HG03045 (cell line): ENCODE measurements around the gene EYA4.

Source experiments
- ATAC-seq: cut with Tn5 transposase; IDR thresholded peaks from one replicate; pipeline ENCODE4 v1.9.1; 2021; ENCODE audit warnings: mild to moderate bottlenecking, moderate library complexity; ENCODE audit not compliant: unreplicated experiment

EYA4 gene

DNA sequence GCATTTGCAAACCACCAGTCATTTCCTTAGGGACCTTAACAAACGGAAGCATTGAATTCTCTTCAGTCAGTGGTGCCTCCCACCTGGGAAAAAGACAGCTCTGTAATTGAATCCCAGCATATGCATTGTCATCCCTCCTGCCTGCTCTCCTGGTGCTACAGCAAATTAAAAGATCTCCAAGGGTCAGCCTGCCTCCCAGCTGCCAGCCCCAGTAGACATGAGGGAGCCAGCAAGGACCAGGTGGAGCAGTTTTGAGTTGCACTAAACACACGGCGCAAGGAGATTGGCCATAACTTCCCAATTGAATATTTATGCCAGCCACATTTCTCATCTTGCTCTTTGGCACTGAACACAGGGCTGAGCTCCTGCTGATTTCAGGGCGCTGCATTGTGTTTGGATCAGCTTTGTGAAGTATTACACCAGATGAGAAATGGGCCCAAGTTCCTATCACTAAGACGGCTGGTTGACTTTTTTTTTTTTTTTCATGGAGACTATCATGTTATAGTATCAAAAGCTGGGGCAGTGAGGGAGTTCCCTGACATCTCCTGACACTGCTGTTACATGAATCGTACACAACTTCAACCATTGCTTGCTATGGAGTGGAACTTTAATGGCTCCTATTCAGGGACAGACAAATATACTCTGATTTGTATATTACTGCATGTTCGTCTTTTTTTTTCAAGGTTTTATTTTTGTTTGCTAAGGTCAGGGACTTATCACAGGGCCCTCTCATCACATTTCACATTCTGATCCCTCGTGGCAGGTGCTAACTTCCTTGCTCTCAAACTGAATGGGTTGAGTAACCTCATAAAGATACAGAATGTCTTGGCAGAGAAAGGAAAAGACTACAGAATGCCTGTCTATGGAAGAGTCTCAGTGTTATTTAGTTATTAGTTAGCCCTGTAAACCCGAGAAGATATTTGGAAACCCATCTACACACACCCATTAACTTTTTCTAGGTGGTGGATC is 191.1 kb downstream of the EYA4 start:
- no peak for ATAC-seq

DNA sequence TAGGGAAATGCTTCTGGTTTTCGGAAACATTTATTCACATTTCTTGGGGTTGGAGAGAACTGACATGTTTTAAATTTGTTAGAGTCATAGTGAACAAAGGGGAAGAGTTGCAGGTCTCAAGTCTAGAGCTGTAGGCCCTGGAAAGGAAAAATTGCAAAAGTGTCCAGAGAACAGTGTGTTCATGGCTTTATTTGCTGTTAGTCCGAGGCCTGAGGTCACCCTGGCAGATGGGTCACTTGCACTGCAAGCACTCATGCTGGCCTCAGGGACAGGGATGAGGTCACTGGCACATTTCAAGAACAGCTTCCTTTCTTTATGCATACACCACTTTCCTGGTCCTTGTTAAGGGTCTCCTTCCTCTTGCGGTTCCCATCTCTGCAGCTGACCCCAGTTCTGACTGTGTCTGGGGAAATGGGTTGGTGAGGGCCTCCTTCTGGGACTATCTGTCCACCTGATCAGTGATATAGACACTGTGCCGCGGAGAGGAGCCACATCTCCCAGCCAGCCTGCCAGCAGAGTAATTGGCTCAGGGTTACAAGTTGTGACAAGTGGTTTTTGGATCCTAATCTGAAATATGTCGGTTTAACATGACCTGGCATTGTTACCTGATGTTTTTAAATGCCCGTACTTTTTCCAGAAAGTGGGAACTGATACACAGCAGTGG is 194.0 kb downstream of the EYA4 start:
- ATAC-seq, result no peak

DNA sequence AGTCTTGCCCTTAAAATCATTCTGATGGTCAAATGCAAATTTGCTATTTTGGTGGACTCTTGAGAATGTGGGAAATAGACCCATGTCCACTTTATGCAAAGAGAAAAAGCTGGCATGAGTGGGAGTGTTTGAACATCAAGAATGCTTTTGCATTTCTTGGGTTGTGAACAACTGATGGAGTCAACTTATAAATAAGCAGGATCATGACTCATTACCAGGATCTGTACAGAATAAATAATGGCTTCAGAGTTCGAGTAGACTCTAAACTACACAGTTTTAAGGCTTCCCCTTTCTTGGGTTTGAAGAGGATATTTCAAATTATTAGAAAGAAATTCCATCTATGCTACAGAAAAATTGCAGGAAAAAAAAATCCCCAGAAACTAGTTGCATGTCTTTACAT is 195.5 kb downstream of the EYA4 start:
- ATAC-seq, result no peak

DNA sequence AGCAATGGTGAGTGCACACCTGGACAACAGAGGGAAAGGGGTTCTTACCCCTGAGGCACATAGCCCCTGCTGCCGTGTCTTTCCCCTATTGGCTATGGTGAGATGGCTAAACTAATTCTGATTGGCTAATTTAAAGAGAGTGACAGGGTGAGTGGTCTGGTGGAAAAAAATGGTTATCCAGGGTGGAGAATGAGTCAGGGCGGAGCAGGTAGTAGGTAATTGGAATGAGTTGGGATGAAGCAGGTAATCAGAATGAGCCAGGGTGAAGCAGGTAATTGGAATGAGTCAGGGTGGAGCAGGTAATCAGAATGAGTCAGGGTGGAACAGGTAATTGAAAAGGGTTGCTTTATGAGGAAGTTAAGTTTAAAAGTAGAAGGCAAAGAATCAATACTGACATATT is 200.3 kb downstream of the EYA4 start:
- ATAC-seq, result no peak

DNA sequence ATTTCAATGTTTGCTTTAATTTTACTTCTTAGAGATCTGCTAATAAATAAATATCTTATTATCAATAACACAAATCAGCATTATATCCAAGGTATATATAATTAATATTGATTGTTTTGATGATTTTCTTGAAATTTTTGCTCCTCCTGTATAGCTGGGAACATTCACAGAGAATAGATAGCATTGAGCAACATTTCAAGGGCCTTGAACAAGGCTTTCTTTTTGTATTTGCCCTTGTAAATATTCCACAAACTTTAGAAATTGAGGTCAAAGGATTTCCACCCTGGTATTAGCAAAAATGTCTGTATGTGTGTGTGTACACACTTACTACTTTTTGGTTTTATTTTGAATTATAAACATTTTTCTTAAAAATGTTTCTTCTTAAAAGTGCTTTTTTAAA is 205.6 kb downstream of the EYA4 start:
- ATAC-seq, result no peak

DNA sequence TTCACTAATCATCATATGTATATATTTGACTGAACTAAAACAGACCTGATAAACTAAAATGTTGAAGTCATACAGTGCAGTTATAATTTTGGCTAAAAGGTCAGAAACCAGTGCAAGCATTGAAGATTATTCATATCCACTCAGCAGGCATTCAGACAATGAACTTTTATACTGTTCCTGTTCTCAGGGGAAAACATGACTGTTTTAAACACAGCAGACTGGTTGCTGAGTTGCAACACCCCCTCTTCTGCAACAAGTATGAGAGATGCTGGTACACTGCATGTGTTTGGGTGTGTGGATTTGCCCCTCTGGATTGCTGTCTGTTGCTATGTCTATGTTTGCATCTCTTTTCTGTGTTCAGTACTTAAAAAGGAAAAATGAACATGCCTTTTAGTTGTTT is 206.8 kb downstream of the EYA4 start:
- ATAC-seq, result no peak

DNA sequence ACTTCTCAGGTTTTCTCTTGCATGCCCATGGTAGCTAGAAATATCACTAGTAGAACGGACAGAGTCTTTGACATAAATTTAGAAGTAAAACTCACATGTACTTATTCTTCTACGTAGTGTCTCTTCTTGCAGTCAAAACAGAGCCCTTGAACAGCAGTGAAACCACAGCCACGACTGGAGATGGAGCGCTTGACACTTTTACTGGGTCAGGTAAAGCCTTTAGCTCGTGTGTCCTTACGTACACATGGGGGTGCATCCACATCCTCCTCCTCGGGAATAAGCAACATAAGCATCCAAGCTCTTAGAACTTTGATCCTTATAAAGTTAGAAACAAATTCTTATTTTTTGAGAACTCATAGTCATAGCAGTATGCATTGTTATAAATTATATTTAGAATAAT is 215.3 kb downstream of the EYA4 start:
- ATAC-seq, result no peak

DNA sequence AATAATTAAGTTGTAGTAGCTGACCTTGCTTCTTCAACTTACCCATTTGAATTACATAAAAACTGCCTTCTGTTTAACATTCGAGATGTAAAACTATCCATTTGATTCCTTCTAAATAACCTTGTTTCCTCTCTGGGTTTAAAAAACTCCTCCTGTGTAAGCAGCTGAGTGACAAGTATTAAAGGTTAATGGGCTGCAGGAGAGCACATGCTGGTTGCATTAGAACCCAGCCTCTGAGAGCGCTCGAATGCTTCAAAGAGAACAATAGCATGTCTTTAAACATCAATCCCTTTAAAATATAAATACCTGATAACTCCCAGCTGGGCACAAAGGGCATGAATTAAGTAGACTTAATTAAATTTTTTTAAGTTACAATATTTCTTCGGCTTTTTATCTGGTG is 215.8 kb downstream of the EYA4 start:
- ATAC-seq, result no peak

DNA sequence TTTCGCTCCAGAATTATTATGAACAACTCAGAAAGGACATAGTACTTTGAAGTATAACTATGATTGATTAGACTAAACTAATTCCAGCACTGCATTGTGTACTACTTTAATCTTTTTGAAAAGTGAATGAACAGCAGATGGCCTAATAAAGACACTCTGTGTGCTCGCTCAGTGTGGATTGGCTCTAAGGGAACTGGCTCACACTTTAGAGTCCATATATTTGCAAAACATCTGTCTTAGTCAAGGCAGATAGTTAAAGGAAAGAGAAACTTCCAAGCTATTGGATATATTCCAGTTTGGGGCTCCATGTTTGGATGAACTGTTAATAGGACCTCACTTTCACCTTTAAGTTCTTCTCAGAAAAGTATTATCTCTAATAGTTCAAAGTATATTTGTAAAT is 218.9 kb downstream of the EYA4 start:
- ATAC-seq, result no peak

DNA sequence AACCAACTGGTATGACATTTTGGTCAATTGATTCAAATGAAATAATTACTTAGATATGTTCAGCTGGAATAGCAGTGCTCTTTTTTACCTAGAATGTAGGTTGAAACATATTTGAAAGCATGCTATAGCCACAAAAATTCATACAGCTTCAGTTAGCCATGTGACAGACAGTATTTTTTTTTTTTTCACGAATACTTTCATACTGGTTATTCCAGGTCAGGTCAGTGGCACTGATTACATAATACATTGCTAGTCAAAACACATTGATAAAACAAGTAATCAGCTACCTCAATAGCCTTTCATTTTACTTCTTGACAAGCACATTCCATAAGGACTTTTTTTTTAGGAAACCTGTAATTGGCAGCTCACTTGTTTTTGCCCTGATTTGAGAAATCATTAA is 222.6 kb downstream of the EYA4 start:
- no peak for ATAC-seq

DNA sequence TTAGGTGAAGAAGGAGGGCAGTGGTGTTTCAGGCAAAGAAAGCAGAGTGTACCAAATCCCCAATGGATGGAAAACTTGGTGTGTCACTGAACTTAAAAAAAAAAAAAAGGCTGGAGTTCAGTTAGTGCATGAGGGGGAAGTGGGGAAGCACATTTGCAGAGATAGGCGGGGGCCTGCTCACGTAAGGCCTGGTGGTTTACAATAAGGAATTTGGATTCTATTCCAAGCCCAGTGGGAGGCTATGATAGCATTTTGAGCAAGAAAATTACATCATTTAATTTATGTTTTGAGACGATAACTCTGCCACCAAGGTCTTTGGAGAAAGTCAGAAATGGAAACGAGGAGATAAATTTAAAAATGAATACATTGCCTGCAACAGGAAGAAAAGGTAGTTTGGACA is 225.5 kb downstream of the EYA4 start:
- no peak for ATAC-seq

DNA sequence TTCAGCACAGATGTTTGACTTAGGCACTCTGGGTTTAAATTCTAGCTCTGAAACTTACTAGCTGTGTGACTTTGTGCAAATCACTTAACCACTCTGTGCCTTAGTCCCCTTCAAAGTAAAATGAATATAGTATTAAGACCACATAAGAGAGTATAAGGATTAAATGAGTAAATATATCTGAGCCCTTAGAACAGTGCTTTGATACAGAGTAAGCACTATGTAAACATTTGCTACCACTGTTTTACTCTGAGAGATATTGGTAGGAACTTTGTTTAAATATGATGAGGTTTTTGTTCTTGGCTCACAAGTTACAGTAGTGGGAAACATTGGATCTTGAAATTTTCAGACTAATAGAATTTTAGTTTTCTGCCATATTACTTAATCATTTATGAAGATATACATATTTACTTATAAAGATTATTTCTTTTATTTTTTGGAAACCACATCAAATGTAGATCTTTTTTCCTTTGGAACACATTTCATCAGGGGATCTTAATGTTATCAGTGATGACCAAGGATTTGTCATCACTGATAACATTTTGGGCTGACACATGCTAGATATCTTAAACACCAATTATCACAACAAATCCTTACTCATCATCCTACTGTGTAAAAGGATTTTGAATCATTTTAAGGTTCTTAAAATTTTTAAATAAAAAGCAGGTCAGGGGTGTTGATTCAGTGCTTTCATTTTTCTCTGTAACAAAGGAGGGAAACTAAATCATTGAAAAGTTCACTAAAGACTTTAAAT is 226.2 kb downstream of the EYA4 start:
- ATAC-seq, result no peak

DNA sequence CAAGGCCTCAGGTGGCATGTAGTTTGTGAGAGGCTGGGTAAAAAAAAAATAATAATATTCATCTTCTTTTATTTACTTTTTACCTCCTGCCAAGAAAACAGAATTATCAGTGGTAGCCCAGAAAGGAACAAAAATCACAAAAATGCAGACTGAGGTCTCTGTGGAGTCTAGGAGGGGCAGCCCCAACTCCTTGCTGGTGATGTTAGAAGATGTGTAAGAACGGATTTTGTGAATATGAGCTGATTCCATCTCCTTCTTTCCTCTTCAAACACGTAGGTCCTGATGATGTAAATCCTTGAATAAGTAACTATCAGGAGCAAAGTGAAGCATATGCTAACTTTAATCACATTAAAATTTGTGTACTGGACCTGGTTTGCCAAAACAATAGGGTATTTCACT is 226.8 kb downstream of the EYA4 start:
- ATAC-seq, result no peak

DNA sequence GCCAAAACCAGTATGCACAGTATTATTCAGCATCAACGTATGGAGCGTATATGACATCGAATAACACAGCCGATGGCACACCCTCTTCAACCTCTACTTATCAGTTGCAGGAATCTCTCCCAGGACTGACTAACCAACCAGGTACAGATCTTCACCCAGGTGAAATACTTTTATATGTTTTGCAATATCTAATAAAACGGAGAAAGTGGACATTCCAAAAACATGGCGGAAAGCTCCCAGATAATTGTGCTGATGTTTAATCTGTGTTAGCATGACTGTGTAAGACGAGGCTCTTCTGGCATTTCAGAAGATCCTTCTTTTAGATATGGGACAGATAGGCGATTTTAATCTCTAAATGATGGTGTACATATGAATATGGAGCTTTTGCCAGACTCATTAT is 227.4 kb downstream of the EYA4 start:
- no peak for ATAC-seq

DNA sequence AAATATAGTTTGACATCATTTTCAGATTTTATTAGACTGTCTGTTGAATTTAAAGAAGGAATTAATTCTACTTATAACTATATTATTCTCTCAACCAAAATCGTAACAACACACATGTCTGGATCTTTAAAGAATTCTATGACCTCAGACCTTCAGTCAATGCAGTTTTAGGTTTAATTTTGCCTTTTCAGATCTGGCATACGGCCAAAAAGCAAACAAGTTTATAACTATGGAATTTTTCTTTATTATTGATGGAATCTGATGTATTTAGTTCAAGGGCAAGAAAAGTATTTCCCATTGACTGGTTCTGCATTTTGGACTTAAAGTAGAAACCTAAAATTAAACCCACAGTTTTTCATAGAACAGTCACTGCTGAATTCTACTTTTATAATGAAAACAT is 233.4 kb downstream of the EYA4 start:
- ATAC-seq, result no peak

DNA sequence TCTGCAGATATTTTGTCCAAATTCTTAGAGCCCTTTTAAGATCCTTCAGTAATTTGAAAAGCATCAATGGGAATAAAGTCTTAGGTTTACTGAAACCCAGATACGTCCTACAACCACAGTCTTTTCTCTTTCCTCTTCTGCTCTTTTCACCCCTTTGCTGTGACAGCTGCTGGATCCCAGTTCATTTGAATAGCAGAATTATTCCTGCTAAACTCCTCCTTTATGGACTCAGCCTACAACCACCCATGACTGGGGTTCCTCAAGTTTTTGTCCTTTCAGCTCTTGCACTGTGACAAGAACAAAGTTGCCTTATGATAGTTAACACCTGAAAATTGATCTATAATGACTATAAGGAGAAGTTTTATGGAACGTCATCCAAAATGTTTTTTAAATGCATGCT is 237.5 kb downstream of the EYA4 start:
- no peak for ATAC-seq

DNA sequence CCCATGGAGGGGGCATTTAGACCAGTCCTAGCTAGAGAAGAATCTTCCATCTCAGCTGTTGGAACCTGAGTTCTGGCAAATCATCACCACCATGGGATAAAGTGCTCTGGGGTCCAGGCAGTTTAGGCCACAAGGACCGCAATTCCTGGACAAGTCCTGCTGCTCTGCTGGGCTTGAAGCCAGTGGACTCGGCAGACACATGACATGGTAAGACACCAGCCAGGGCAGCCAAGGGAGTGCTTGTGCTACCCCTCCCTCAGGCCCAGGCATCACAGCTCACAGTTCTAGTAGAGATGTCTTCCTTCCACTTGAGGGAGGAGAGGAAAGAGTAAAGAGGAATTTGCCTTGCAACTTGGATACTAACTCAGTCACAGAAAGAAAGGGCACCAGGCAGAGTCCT is 246.0 kb downstream of the EYA4 start:
- ATAC-seq, result no peak

DNA sequence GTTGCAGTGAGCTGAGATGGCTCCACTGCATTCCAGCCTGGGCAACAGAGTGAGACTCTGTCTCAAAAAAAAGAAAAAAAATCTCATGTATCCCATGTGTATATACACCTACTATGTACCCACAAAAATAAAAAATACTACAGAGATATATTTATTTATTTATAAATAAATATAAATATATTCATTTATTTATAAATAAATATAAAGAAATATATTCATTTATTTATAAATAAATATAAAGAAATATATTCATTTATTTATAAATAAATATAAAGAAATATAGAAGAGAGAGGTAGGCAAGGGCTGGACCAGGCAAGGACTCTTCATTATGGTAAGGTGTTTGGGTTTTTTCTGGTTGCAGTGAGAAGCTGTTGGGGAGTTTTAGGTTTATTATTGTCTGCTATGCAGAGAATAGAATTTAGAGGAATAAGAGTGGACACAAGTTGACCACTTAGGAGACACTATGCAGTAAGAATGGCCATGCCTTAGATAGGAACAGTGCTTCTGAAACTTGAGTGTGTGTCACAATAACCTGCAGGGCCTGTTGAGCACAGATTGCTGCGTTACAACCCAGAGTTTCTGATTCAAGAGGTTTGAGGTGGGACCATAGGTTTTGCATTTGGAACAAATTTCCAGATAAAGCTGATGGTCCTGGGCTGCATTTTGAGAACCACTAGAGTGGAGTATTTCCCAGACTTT is 254.2 kb downstream of the EYA4 start:
- no peak for ATAC-seq

DNA sequence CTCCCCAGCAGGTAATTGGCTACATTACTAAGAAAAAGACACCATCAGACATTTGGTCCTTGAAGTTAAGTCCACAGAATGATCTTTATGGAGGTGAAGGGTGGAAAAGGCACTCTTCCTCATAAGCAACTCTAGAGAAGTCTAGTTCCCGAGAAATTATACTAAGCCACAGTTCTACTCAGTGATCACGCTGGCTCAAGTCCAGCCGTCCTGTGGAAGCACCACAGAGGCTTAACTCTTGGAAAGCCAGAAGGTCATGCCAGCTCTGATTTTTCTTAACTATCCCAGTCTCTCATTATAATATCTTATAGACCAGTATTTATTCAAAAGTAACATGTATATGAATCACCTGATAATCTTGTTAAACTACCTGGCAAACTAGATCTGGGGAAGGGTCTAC is 258.5 kb downstream of the EYA4 start:
- no peak for ATAC-seq

DNA sequence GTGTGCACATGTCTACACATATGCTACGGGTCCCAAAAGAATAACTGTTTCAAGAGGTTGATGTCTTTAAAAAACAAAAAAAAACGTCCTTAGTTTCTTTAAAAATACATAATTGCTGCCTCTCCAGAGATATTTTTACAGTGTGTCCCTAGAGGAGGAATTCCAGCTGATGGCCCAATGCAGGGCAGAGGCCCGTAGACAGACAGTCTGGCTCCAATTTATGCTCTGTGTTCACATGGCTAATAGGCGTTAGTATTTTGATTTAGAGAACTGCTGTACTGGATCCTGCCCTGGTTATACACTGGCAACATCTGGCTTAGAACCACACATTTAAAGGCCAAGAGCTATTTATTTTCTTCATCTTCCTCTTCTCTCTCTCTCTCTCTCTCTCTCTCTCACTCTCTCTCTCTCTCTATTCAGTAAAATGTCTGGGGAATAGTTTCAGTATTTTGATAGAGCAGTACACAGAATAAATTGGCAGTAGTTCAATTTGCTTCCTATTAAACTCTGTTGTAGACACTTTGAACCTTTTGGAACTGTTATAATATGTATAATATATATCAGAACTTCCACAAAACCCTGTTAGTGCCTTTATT is 260.6 kb downstream of the EYA4 start:
- no peak for ATAC-seq
